Measurements from ENCODE around the gene CRTAC1.

DNA sequence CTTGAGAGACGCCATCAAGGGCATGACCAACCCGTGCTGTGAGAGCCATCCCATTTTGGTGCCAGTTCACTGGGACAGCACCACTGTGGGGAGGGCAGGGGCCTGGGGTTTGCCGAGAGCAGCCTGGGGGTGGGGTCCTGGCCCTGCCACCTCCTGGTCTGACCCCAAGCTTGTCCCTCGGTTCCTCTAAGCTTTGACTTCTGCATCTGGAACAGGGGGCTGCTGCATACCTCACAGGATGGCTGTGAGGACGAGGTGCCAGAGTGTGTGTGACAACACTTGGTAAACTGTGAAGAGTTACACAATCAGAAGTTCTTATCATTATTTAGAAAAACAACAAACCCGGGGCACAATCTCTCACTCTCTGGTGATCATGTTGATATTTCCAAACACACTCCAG, 89.9 kb downstream of the CRTAC1 start:
- TF ChIP-seq, protein P1, sequence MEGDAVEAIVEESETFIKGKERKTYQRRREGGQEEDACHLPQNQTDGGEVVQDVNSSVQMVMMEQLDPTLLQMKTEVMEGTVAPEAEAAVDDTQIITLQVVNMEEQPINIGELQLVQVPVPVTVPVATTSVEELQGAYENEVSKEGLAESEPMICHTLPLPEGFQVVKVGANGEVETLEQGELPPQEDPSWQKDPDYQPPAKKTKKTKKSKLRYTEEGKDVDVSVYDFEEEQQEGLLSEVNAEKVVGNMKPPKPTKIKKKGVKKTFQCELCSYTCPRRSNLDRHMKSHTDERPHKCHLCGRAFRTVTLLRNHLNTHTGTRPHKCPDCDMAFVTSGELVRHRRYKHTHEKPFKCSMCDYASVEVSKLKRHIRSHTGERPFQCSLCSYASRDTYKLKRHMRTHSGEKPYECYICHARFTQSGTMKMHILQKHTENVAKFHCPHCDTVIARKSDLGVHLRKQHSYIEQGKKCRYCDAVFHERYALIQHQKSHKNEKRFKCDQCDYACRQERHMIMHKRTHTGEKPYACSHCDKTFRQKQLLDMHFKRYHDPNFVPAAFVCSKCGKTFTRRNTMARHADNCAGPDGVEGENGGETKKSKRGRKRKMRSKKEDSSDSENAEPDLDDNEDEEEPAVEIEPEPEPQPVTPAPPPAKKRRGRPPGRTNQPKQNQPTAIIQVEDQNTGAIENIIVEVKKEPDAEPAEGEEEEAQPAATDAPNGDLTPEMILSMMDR (IDR thresholded peaks at IDR 0.05), result no peak
- no peak for TF ChIP-seq POLR2A (IDR thresholded peaks at IDR 0.05)

Measured in heart left ventricle (tissue), 13 donors.